Measurements from ENCODE around the gene SLC6A8.
"Not testable (repeated sequence)": the region's sequence is repeated elsewhere in the genome, so short reads cannot be mapped to it uniquely, and the experiment has no call there.

DNA sequence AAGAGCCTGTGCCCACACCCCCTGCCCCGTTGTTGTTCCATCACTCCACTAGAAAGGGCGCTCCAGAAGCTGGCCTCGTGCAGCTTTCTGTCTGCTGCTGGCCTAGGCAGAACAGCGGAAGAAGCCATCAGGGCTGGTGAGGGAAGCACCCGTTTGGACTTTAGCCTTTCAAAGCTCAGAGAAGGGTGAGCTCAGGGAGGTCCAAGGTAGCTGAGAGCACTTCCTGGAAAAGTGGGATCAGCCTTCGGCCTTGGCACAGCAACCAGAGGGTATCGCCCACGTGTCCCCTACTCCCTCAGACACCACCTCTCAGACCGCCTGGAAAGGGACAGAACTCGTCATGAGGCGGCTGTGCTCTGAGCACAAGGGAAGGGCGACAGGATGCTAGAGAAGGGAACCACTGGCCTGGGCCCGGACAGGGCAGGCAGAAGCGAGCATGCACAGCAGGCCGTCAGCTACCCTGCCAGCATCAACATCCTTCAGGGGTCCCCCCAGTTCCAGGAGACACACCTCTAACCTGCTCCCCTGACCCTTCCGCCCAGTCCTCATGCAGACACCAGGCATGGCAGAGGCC lies 11.6 kb downstream of the SLC6A8 start:
- TF ChIP-seq, protein P1, sequence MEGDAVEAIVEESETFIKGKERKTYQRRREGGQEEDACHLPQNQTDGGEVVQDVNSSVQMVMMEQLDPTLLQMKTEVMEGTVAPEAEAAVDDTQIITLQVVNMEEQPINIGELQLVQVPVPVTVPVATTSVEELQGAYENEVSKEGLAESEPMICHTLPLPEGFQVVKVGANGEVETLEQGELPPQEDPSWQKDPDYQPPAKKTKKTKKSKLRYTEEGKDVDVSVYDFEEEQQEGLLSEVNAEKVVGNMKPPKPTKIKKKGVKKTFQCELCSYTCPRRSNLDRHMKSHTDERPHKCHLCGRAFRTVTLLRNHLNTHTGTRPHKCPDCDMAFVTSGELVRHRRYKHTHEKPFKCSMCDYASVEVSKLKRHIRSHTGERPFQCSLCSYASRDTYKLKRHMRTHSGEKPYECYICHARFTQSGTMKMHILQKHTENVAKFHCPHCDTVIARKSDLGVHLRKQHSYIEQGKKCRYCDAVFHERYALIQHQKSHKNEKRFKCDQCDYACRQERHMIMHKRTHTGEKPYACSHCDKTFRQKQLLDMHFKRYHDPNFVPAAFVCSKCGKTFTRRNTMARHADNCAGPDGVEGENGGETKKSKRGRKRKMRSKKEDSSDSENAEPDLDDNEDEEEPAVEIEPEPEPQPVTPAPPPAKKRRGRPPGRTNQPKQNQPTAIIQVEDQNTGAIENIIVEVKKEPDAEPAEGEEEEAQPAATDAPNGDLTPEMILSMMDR (conservative IDR thresholded peaks at IDR 0.05; ENCODE audit: low read length) = not testable (repeated sequence)
- TF ChIP-seq EZH2phosphoT487 (IDR thresholded peaks at IDR 0.05; ENCODE audit: borderline replicate concordance) = not testable (repeated sequence)

All from Loucy (cell line).